Osteocyte (in vitro differentiated cells): ENCODE results near the gene CLPSL1. TPM values are rescaled to one million over a fixed set of nuclear protein-coding genes. Genes with fewer than 3 reads are reported as not detected.
A peak's percentile ranks its signal among the peaks of the same experiment; 100 is the strongest.

Experiments used
- DNase-seq: peaks from one replicate; pipeline ENCODE4 v3.0.0; 2021; ENCODE audit warnings: mixed read lengths; ENCODE audit not compliant: unreplicated experiment; ENCODE audit errors: extremely low spot score
- H3K27ac Mint-ChIP-seq: one replicate; pipeline ENCODE4 v1.8.0; 2021; ENCODE audit warnings: mild to moderate bottlenecking, mixed read lengths; ENCODE audit not compliant: unreplicated experiment
- H3K27me3 Mint-ChIP-seq: one replicate; pipeline ENCODE4 v1.8.0; 2021; ENCODE audit warnings: mixed read lengths; ENCODE audit not compliant: unreplicated experiment
- H3K36me3 Mint-ChIP-seq: one replicate; pipeline ENCODE4 v1.8.0; 2021; ENCODE audit warnings: mixed read lengths; ENCODE audit not compliant: unreplicated experiment
- H3K4me1 Mint-ChIP-seq: one replicate; pipeline ENCODE4 v1.8.0; 2021; ENCODE audit warnings: mixed read lengths; ENCODE audit not compliant: unreplicated experiment
- H3K4me3 Mint-ChIP-seq: one replicate; pipeline ENCODE4 v1.8.0; 2021; ENCODE audit warnings: mild to moderate bottlenecking, moderate library complexity, mixed read lengths; ENCODE audit not compliant: unreplicated experiment
- H3K9me3 Mint-ChIP-seq: one replicate; pipeline ENCODE4 v1.8.0; 2021; ENCODE audit warnings: mixed read lengths; ENCODE audit not compliant: unreplicated experiment
- total RNA-seq: library from RNA; stranded (reverse); gene quantifications from 2 replicates; pipeline ENCODE4 v1.2.1, GENCODE V29; 2021
- TF ChIP-seq, protein P1 (sequence below): fragments of 200-600 bp; sonication (generic); IDR thresholded peaks from 2 replicates; pipeline ENCODE4 v1.5.0; 2021; ENCODE audit warnings: antibody characterized with exemption, mild to moderate bottlenecking, moderate library complexity

Gene CLPSL1
- total RNA-seq, 1 donor from 2014 or later = not detected

DNA sequence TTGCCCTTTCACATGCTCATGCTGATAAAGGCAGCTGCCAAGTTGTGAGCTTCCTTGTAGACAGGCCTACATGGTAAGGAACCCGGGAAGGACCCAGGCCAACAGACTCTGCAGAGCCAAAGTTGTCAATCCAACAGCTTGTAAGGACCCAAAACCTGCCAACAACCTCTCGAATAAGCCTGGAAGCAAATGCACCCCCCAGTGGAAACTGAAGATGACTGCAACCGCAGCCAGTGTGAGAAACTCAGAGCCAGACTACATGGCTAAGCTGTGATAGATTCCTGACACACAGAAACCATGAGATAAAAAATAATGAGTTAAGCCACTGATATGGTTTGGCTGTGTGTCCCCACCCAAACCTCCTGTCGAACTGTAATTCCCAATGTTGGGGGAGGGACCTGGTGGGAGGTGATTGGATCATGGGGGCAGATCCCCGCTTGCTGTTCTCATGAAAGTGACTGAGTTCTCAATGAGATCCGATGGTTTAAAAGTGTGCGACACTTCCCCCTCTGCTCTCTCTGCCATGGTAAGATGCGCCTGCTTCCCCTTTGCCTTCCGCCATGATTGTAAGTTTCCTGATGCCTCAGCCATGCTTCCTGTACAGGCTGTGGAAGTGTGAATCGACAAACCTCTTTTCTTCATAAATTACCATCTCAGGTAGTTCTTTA lies 23.2 kb upstream of the CLPSL1 start:
- H3K36me3 Mint-ChIP-seq = no peaks in the 10 kb centered on the region
- peaks cover 32% of the 10 kb centered on the region for H3K27me3 Mint-ChIP-seq
- no peaks in the 10 kb centered on the region for H3K4me1 Mint-ChIP-seq
- DNase-seq = no peak
- no peaks in the 10 kb centered on the region for H3K9me3 Mint-ChIP-seq
- TF ChIP-seq, protein P1, sequence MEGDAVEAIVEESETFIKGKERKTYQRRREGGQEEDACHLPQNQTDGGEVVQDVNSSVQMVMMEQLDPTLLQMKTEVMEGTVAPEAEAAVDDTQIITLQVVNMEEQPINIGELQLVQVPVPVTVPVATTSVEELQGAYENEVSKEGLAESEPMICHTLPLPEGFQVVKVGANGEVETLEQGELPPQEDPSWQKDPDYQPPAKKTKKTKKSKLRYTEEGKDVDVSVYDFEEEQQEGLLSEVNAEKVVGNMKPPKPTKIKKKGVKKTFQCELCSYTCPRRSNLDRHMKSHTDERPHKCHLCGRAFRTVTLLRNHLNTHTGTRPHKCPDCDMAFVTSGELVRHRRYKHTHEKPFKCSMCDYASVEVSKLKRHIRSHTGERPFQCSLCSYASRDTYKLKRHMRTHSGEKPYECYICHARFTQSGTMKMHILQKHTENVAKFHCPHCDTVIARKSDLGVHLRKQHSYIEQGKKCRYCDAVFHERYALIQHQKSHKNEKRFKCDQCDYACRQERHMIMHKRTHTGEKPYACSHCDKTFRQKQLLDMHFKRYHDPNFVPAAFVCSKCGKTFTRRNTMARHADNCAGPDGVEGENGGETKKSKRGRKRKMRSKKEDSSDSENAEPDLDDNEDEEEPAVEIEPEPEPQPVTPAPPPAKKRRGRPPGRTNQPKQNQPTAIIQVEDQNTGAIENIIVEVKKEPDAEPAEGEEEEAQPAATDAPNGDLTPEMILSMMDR = peak; percentile 45
- H3K27ac Mint-ChIP-seq = no peak overlapping the region
- no peak overlapping the region for H3K4me3 Mint-ChIP-seq

- Mint-ChIP-seq H3K4me1 (peaks cover 4% of the 10 kb centered on the region), H3K27me3 (peaks cover 50% of the 10 kb centered on the region), H3K9me3 (no peaks in the 10 kb centered on the region), H3K4me3 (no peak overlapping the region), H3K36me3 (no peaks in the 10 kb centered on the region), H3K27ac (no peak overlapping the region)
- no peak for DNase-seq
- TF ChIP-seq, protein P1 = no peak
Measured at GRCh38 chr6:35759426-35759825, 21.4 kb upstream of the CLPSL1 start.

- no peak overlapping the region for H3K27ac Mint-ChIP-seq
- no peaks in the 10 kb centered on the region for H3K9me3 Mint-ChIP-seq
- H3K4me3 Mint-ChIP-seq = no peak overlapping the region
- H3K36me3 Mint-ChIP-seq = peaks cover 2% of the 10 kb centered on the region
- H3K4me1 Mint-ChIP-seq = peaks cover 5% of the 10 kb centered on the region
- peaks cover 65% of the 10 kb centered on the region for H3K27me3 Mint-ChIP-seq
- TF ChIP-seq, protein P1 = no peak
- DNase-seq = no peak
Measured at GRCh38 chr6:35765739-35766138, 15.1 kb upstream of the CLPSL1 start.

- Mint-ChIP-seq H3K4me3 (no peak overlapping the region), H3K27ac (no peak overlapping the region), H3K36me3 (peaks cover 2% of the 10 kb centered on the region), H3K4me1 (peaks cover 3% of the 10 kb centered on the region), H3K27me3 (peaks cover 48% of the 10 kb centered on the region), H3K9me3 (no peaks in the 10 kb centered on the region)
- TF ChIP-seq, protein P1 = no peak
- no peak for DNase-seq
Measured at GRCh38 chr6:35769211-35769610, 11.6 kb upstream of the CLPSL1 start.

DNA sequence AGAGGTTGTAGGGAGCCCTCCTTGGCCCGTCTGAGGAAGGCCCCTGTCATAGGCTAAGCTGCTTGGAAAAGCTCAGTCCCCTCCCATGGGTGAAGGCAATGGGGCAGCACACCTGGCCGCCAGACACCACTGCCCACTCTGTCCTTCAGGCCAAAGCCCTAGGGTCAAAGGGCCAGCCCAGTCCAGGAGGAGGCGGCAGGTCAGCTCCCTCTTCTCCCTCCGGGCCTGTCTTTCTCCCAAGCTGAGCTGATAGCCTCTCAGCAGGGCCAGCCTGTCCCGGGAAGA lies 9.5 kb upstream of the CLPSL1 start:
- H3K36me3 Mint-ChIP-seq = no peaks in the 10 kb centered on the region
- no peaks in the 10 kb centered on the region for H3K4me1 Mint-ChIP-seq
- H3K27ac Mint-ChIP-seq = no peak overlapping the region
- no peak overlapping the region for H3K4me3 Mint-ChIP-seq
- H3K9me3 Mint-ChIP-seq = no peaks in the 10 kb centered on the region
- H3K27me3 Mint-ChIP-seq = peaks cover 42% of the 10 kb centered on the region
- TF ChIP-seq, protein P1 = no peak
- DNase-seq = no peak
